ENCODE measurements around the gene CYGB. TPM values are rescaled to one million over a fixed set of nuclear protein-coding genes. Genes with fewer than 3 reads are reported as not detected.

Gene CYGB
- total and polyA plus RNA-seq, 4 donors: 9.0 to 34.4 (median 24.2) TPM

DNA sequence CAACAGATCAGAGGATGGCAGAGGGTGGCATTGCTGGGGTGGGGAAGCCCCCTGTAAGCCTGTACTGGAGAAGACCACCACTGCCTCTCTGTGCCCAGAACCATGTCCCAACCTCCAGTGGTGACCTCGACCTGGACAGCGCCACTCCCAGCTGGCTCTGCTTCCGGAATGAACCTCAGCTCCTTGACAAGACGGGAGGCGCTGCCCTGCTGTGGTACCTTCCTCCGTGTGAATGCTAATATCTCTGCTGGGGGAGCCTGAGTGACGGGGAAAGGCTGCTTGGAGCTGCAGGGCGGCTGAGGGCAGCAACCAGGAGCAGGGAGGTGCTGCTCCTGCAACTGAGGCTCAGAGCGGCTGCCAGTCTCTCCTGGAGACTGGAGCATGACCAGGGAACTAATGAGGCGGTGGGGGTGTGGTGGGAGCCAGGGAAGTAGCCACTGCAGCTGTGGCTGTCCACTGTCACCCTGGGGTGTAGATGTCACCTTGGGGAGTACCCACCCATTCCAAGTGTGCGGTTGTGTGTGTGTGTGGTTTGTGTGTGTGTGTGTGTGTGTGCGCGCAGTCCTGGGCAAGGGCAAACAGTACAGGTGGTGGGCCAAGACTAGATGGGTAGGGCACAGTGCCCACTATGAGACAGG, 8.5 kb upstream of the CYGB start:
- Histone ChIP-seq H3K4me3 (ENCODE audit: low read depth, low read length) (no peak overlapping the region), H3K4me1 (ENCODE audit: control insufficient read depth, insufficient read depth, low read length) (peaks cover 55% of the 10 kb centered on the region), H3K9me3 (ENCODE audit: control insufficient read depth, insufficient read depth, low read length) (no peaks in the 10 kb centered on the region), H3K36me3 (ENCODE audit: control insufficient read depth, insufficient read depth, low read length) (no peaks in the 10 kb centered on the region), H3K27ac (ENCODE audit: low read depth, low read length) (no peak overlapping the region), H3K27me3 (ENCODE audit: control insufficient read depth, insufficient read depth, low read length) (no peaks in the 10 kb centered on the region)
- 34% methylated on average over 12 of the region's 13 CpGs for WGBS (ENCODE audit: insufficient coverage)
- no peak for DNase-seq (ENCODE audit: low read depth in 4 of 6, low spot score in 6 of 6)

DNA sequence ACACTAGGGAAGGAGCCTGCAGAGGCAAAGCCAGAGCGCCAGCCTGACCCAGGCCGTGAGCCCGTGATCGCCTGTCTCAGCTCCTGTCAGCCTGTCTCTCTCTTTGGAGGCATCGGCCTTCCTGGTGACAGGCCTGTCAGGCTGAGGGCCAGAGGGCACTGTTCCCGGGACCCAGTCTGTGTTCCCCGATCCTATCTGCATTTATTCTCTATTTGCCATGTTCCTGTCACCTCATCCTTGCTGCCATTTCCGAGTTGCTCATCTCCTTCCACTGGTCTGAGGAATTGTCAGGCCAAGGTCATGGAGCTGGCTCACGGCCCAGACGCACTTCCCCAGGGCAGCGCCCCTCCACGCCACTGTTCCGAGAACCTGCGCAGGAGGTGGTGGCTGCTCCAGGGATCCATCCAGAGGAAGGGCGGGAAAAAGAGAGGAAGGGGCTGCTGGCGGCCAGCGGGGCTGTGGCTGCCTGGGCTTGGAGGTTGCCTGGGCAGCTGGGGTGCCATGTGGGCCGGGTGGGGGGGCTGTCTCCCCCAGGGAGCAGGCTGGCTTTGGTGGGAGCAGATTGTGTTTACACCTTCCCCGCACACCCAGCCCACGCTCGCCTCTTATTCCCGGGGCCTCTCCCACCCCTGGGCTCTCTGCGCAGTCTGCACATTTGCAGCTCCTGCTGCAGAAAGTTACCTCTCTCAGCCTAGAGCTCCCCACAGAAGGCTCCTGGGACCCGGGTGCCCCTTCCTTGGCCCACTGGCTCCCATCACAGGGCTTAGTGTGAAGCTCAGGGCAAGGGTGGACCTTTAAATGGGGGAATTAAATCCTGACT, 7.2 kb upstream of the CYGB start:
- DNase-seq (ENCODE audit: low read depth in 4 of 6, low spot score in 6 of 6): peak in 2 of 6 donors; percentile 44 to 83
- peaks cover 2% of the 10 kb centered on the region for H3K27me3 ChIP-seq (ENCODE audit: control insufficient read depth, insufficient read depth, low read length)
- H3K9me3 ChIP-seq (ENCODE audit: control insufficient read depth, insufficient read depth, low read length): no peaks in the 10 kb centered on the region
- H3K4me3 ChIP-seq (ENCODE audit: low read depth, low read length): no peak overlapping the region
- H3K27ac ChIP-seq (ENCODE audit: low read depth, low read length): peak overlapping the region; percentile 68
- no peaks in the 10 kb centered on the region for H3K36me3 ChIP-seq (ENCODE audit: control insufficient read depth, insufficient read depth, low read length)
- H3K4me1 ChIP-seq (ENCODE audit: control insufficient read depth, insufficient read depth, low read length): peaks cover 68% of the 10 kb centered on the region
- WGBS (ENCODE audit: insufficient coverage): 28% methylated on average over 17 of the region's 24 CpGs

DNA sequence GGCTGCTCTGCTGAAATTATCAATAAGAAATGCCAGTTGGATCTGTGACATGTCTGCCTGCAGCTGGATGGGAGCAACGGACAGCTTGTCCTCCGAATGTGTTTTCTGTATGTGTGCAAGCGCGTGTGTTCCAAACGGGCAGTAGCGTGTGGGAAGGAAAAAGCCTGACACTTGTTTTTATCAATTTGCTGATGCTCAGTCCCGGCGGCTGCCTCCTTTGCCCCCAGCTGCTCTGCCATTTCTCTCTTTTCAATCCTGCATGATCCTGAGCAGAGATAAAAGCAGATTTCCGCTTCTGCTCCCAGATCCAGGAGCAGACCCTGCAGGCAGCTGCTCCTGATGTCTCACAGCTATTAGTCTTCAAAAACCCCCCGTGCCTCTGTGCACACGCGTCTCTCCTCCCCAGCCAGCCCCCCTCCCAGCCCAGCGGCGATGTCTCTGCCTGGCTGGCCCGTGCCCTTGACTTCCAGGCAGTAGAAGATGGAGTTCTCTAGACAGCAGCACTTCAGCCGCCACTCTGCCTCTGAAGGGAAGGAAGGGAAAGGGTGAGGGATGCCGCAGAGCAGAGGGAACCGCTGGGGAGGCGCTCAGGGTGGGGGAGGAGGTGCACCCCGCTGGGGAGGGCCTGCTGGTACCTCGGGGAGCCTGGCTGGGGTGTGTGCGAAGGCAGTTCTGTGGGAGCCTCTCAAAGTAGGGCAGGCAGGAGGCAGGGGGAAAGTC, 6.5 kb upstream of the CYGB start:
- 16% methylated on average over 17 of the region's 22 CpGs for WGBS (ENCODE audit: insufficient coverage)
- DNase-seq (ENCODE audit: low read depth in 4 of 6, low spot score in 6 of 6): peak in 2 of 6 donors; percentile 69 to 85
- no peaks in the 10 kb centered on the region for H3K36me3 ChIP-seq (ENCODE audit: control insufficient read depth, insufficient read depth, low read length)
- no peak overlapping the region for H3K4me3 ChIP-seq (ENCODE audit: low read depth, low read length)
- H3K27ac ChIP-seq (ENCODE audit: low read depth, low read length): peak overlapping the region; percentile 68
- peaks cover 8% of the 10 kb centered on the region for H3K27me3 ChIP-seq (ENCODE audit: control insufficient read depth, insufficient read depth, low read length)
- H3K4me1 ChIP-seq (ENCODE audit: control insufficient read depth, insufficient read depth, low read length): peaks cover 72% of the 10 kb centered on the region
- H3K9me3 ChIP-seq (ENCODE audit: control insufficient read depth, insufficient read depth, low read length): no peaks in the 10 kb centered on the region

DNA sequence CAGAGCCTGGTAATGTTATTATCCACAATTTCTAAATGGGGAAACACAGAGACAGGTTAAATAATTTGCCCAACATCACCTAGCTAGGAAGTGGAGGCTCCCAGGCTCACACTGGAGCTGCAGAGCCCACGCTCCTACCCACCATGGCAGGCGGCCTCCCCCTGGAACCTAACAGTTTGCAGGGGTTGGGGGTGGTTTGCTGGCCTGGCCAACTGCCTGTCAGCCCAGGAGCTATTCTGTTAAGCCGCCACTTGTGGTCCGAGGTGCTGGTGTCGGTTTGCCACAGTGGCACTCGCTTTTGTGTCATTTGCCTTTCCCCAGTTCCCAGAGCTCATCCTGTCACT, 5.9 kb upstream of the CYGB start:
- H3K9me3 ChIP-seq (ENCODE audit: control insufficient read depth, insufficient read depth, low read length): no peaks in the 10 kb centered on the region
- H3K4me3 ChIP-seq (ENCODE audit: low read depth, low read length): no peak overlapping the region
- DNase-seq (ENCODE audit: low read depth in 4 of 6, low spot score in 6 of 6): no peak
- no peaks in the 10 kb centered on the region for H3K36me3 ChIP-seq (ENCODE audit: control insufficient read depth, insufficient read depth, low read length)
- H3K4me1 ChIP-seq (ENCODE audit: control insufficient read depth, insufficient read depth, low read length): peaks cover 78% of the 10 kb centered on the region
- H3K27ac ChIP-seq (ENCODE audit: low read depth, low read length): peak overlapping the region; percentile 68
- 26% methylated on average over 6 of the region's 6 CpGs for WGBS (ENCODE audit: insufficient coverage)
- peaks cover 13% of the 10 kb centered on the region for H3K27me3 ChIP-seq (ENCODE audit: control insufficient read depth, insufficient read depth, low read length)

DNA sequence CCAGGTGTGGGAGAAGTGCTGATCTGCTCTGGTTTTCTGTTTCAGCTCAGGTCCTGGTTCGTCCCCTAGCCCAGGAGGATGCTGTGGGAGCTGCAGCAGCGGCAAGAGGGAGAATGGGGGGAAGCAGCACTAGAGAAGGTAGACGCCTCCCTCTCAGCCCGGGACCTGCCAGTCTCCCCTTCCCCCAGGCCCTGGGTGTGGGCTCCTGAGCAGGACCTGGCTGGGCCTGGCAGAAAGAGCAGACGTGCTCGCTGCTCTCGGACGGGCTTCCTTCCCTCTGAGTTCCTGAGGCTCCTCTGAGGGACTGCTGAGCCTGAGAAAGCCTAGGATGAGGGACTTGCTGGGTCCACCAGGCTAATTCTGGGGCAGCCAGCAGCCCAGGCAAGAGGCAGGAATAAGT, 5.5 kb upstream of the CYGB start:
- Histone ChIP-seq H3K4me3 (ENCODE audit: low read depth, low read length) (no peak overlapping the region), H3K27ac (ENCODE audit: low read depth, low read length) (no peak overlapping the region), H3K36me3 (ENCODE audit: control insufficient read depth, insufficient read depth, low read length) (no peaks in the 10 kb centered on the region), H3K4me1 (ENCODE audit: control insufficient read depth, insufficient read depth, low read length) (peaks cover 82% of the 10 kb centered on the region), H3K27me3 (ENCODE audit: control insufficient read depth, insufficient read depth, low read length) (peaks cover 16% of the 10 kb centered on the region), H3K9me3 (ENCODE audit: control insufficient read depth, insufficient read depth, low read length) (no peaks in the 10 kb centered on the region)
- WGBS (ENCODE audit: insufficient coverage): 62% methylated on average over 5 of the region's 8 CpGs
- DNase-seq (ENCODE audit: low read depth in 4 of 6, low spot score in 6 of 6): no peak

DNA sequence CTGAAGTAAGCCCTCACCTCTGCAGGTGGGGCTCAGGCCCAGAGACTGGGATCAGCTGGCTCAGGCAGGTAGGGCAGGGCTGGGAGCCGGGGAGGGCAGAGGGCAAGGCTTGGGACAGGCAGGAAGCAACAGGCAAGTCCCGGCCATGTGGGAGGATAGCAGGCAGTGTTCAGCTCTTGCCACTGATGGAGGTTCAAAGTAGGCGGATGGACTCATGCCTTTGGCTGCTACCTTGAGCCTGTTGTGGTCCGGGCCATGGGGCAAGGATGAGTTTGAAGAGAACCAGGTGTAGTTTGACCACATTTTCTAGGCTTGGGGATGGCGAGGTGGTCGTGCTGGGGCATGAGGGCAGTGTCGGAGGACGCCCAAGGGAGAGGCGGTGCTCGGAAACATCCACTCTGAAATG, 5.1 kb upstream of the CYGB start:
- H3K4me3 ChIP-seq (ENCODE audit: low read depth, low read length): no peak overlapping the region
- no peak overlapping the region for H3K27ac ChIP-seq (ENCODE audit: low read depth, low read length)
- H3K4me1 ChIP-seq (ENCODE audit: control insufficient read depth, insufficient read depth, low read length): peaks cover 83% of the 10 kb centered on the region
- no peak for DNase-seq (ENCODE audit: low read depth in 4 of 6, low spot score in 6 of 6)
- 80% methylated on average over 10 of the region's 10 CpGs for WGBS (ENCODE audit: insufficient coverage)
- H3K36me3 ChIP-seq (ENCODE audit: control insufficient read depth, insufficient read depth, low read length): no peaks in the 10 kb centered on the region
- no peaks in the 10 kb centered on the region for H3K9me3 ChIP-seq (ENCODE audit: control insufficient read depth, insufficient read depth, low read length)
- peaks cover 17% of the 10 kb centered on the region for H3K27me3 ChIP-seq (ENCODE audit: control insufficient read depth, insufficient read depth, low read length)

DNA sequence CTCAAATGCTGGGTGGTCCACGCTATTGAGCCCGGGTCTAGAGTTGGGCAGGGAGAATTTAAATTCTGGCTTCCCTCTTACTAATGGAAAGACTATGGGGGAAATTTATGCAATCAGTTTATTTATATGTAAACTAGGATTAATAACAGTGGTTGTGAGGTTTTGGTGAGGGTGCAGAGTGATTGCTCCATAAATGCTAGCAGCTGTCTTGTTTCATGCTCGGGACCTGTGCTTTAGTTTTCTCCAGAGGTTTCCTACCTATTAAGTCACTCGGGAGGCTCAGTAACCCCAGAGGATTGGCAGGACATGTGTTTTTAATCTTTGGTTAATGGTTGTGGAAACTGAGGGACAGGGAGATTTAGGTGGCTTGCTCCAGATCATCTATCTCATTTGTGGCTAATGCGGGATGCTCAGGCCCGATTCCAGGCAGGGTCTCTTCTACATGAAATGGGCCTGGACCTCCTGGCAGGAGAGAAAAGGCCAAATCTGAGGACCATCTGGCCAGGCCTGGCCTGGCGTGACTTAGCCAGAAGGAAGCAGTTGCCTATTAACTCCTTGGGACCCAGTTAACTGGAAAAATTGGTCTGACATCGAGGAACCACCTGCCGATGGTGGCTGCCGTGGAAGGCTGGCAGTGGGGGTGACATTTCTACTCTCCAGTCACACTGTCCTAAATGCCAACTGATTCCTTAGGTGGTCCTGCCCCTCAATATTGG, 4.4 kb upstream of the CYGB start:
- Histone ChIP-seq H3K27me3 (ENCODE audit: control insufficient read depth, insufficient read depth, low read length) (peaks cover 23% of the 10 kb centered on the region), H3K36me3 (ENCODE audit: control insufficient read depth, insufficient read depth, low read length) (no peaks in the 10 kb centered on the region), H3K4me3 (ENCODE audit: low read depth, low read length) (no peak overlapping the region), H3K4me1 (ENCODE audit: control insufficient read depth, insufficient read depth, low read length) (peaks cover 81% of the 10 kb centered on the region), H3K9me3 (ENCODE audit: control insufficient read depth, insufficient read depth, low read length) (no peaks in the 10 kb centered on the region), H3K27ac (ENCODE audit: low read depth, low read length) (no peak overlapping the region)
- 96% methylated on average over 6 of the region's 10 CpGs for WGBS (ENCODE audit: insufficient coverage)
- no peak for DNase-seq (ENCODE audit: low read depth in 4 of 6, low spot score in 6 of 6)

DNA sequence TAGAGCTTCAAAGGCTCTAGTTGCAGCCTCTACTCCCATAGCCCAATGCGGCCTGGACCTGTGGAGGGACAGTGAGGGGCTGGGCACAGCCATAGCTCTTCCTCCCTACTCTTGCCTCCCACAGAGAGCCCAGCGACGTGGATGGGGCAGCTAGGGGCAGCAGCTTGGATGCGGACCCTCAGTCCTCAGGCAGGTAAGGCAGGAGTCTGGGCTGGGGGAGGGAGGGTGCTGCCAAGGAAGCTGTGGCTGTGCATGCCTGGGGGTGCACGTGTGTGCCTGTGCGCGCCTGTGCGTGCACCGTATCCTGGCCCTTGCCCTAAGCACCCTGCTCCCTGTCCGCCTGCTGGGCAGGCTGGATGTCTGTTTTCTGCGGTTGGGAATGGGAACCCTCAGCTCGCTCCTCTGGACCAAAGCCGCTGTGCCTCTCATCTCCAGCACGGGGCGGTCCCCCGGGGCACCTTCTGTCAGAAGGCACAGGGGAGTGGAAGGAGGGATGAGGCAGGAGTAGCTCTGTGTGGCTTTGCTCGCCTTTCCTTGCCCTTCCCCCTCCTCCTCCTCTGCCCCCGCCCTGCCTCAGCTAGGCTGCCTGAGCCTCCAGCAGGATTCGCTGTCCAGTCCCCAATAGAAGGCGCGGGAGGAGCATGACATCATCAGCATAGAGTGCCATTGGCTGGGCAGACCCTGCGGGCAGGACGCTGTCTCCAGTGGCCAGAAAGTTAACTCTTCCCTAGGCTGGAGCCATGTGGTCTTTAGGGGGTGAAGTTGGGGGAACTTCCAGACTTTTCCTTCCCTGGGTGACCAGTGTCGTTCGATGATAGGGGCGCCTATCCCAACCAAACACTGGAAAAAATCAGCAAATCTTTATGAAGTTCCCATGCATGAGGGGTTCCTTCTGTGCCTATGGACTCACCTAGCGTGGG, 3.1 kb upstream of the CYGB start:
- peaks cover 32% of the 10 kb centered on the region for H3K27me3 ChIP-seq (ENCODE audit: control insufficient read depth, insufficient read depth, low read length)
- no peaks in the 10 kb centered on the region for H3K9me3 ChIP-seq (ENCODE audit: control insufficient read depth, insufficient read depth, low read length)
- 2% methylated on average over 20 of the region's 27 CpGs for WGBS (ENCODE audit: insufficient coverage)
- peak; percentile 90 to 99 (median 92) for DNase-seq (ENCODE audit: low read depth in 4 of 6, low spot score in 6 of 6)
- H3K36me3 ChIP-seq (ENCODE audit: control insufficient read depth, insufficient read depth, low read length): no peaks in the 10 kb centered on the region
- peak overlapping the region; percentile 34 for H3K4me3 ChIP-seq (ENCODE audit: low read depth, low read length)
- H3K27ac ChIP-seq (ENCODE audit: low read depth, low read length): peak overlapping the region; percentile 44
- H3K4me1 ChIP-seq (ENCODE audit: control insufficient read depth, insufficient read depth, low read length): peaks cover 81% of the 10 kb centered on the region

All from spinal cord (tissue), 10 donors.